GM18508 (cell line): Measurements from ENCODE around the gene SST.

Source experiments
- ATAC-seq: cut with Tn5 transposase; IDR thresholded peaks from one replicate; pipeline ENCODE4 v1.9.1; 2021; ENCODE audit warnings: moderate number of reproducible peaks; ENCODE audit not compliant: insufficient read depth, unreplicated experiment

SST gene

GRCh38 chr3:187669675-187670504 is at the start of gene SST:
Gene SST (minus strand): TSS chr3:187670394. CDS start chr3:187670291, 103 bp downstream.
- no peak for ATAC-seq

GRCh38 chr3:187719628-187720336 is 49.6 kb upstream of the SST start:
- ATAC-seq = no peak

GRCh38 chr3:187718802-187719201 is 48.6 kb upstream of the SST start:
- ATAC-seq = no peak

GRCh38 chr3:187717572-187717971 is 47.4 kb upstream of the SST start:
- ATAC-seq = no peak

GRCh38 chr3:187714404-187714979 is 44.3 kb upstream of the SST start:
- peak; percentile 58 for ATAC-seq

- no peak for ATAC-seq
Measured at GRCh38 chr3:187713504-187713903, 43.3 kb upstream of the SST start.

- no peak for ATAC-seq
Measured at GRCh38 chr3:187709155-187709554, 39.0 kb upstream of the SST start.

GRCh38 chr3:187708696-187709095 is 38.5 kb upstream of the SST start:
- ATAC-seq = no peak

GRCh38 chr3:187706971-187707370 is 36.8 kb upstream of the SST start:
- no peak for ATAC-seq

GRCh38 chr3:187705164-187705563 is 35.0 kb upstream of the SST start:
- ATAC-seq = no peak

- ATAC-seq = no peak
Measured at GRCh38 chr3:187702507-187703033, 32.4 kb upstream of the SST start, which contains the start of gene RTP2. Gene RTP2 (minus strand): TSS chr3:187702557. CDS start chr3:187702128, 429 bp downstream.

GRCh38 chr3:187700249-187700648 is 30.1 kb upstream of the SST start:
- ATAC-seq = no peak

- ATAC-seq = no peak
Measured at GRCh38 chr3:187698499-187699399, 28.6 kb upstream of the SST start.

- ATAC-seq = no peak
Measured at GRCh38 chr3:187696021-187696420, 25.8 kb upstream of the SST start.

- ATAC-seq = no peak
Measured at GRCh38 chr3:187695449-187695848, 25.3 kb upstream of the SST start.

GRCh38 chr3:187694801-187695200 is 24.6 kb upstream of the SST start:
- ATAC-seq = no peak

GRCh38 chr3:187693431-187693830 is 23.2 kb upstream of the SST start:
- no peak for ATAC-seq

- no peak for ATAC-seq
Measured at GRCh38 chr3:187689984-187690383, 19.8 kb upstream of the SST start.

- no peak for ATAC-seq
Measured at GRCh38 chr3:187686621-187687273, 16.6 kb upstream of the SST start.
